PC-9 (cell line): ENCODE measurements around the gene ZNF565.

Experiments
- CTCF ChIP-seq: fragments of 200-600 bp; sonication (generic); conservative IDR thresholded peaks from 2 replicates; pipeline ENCODE4 v1.6.1; 2017; ENCODE audit warnings: mixed run types, antibody characterized with exemption, mild to moderate bottlenecking, moderate library complexity
- EZH2 ChIP-seq: fragments of 200-600 bp; sonication (generic); IDR thresholded peaks from 2 replicates; pipeline ENCODE4 v1.8.0; 2017; ENCODE audit warnings: antibody characterized with exemption, low read depth

DNA sequence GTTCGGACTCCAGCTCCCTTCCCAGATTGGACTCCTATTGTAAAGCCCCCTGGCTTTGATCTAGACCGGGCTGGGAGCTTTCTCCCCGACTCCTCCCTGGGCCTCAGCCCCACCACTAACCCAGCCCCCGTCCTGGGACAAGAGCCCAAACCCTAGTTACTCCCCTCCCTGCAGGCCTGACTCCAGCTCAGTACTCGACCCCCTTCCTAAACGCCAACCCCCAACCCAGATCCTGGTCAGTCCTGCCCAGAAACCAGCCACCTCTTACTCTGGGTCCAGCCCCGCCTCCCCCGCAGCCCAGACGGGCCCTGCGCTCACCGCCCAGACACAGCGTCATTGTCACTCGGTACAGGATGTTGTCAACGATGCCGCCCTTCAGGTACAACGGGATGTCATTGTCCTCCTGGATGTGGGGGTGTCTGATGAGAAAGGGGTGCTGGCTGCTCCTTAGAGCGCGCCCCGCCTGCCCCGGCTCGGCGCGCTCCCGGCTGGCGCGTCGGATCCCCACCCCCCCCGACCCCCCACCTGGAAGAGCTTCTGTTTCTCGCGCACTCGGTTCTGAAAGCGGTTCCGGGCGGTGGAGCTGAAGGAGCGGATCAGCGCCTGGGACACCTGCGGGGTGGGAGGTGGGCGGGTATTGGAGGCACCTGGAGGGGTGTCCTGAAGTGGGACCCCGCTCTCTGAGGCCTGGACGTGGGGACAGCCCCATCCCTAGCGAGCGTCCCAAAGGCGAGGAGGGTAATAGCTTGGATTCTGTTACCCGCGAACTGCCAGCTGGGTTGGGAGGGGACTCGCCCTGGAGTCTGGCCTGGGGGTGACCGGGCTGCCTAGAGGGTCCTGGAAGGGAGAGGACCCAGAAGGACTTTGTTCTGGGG lies 63.1 kb downstream of the ZNF565 start:
- TF ChIP-seq EZH2 (no peak), CTCF (no peak)
